GM12878 (cell line): Measurements from ENCODE around the gene ERG. TPM values are rescaled to one million over a fixed set of nuclear protein-coding genes. Genes with fewer than 3 reads are reported as not detected.
A peak's percentile ranks its signal among the peaks of the same experiment; 100 is the strongest.

Experiments
- ATAC-seq: fragments of 200-7000 bp; cut with Tn5 transposase; 3 replicates; pipeline ENCODE4 v1.9.1; 2020; ENCODE audit warnings: mild to moderate bottlenecking, moderate library complexity
- BruUV-seq: library from RNA; stranded (reverse); fragments of 400-500 nt; replicated peaks from 2 replicates; lab custom pipeline; 2021; lab: Mats Ljungman, UMichigan
- CTCF ChIA-PET: fragments of 300-600 bp; sonication (Branson Sonifier 250); formaldehyde crosslinking; extraction: SDS; loops from one replicate; lab custom pipeline; 2021; ENCODE audit warnings: inconsistent platforms; lab: Yijun Ruan, JAX
- POLR2A ChIA-PET: fragments of 350-600 bp; formaldehyde crosslinking; extraction: SDS; loops from one replicate; lab custom pipeline; 2021; ENCODE audit warnings: inconsistent platforms; lab: Charles Lee
- RAD21 ChIA-PET: fragments of 300-600 bp; sonication (Branson Sonifier 250); formaldehyde crosslinking; loops from one replicate; lab custom pipeline; 2023; ENCODE audit warnings: antibody characterized with exemption; ENCODE audit not compliant: unreplicated experiment; lab: Charles Lee
- SMC1A ChIA-PET: fragments of 300-600 bp; sonication (Branson Sonifier 250); formaldehyde crosslinking; loops from one replicate; lab custom pipeline; 2023; ENCODE audit not compliant: unreplicated experiment, uncharacterized antibody; lab: Charles Lee
- DNase-seq: peaks from one replicate; pipeline ENCODE4 v3.0.0-alpha.2; 2011; ENCODE audit warnings: low read depth, low spot score
- FAIRE-seq: peaks from 3 replicates; lab custom pipeline; 2011; peaks lifted over from hg19 to GRCh38; lab: Jason Lieb, UNC
- H2AFZ ChIP-seq: 2 replicates; pipeline ENCODE4 v1.6.0; 2011; ENCODE audit warnings: low read depth, low read length, control low read depth; ENCODE audit not compliant: control insufficient read depth
- H3K27ac ChIP-seq: 2 replicates; pipeline ENCODE4 v1.5.1; 2011; ENCODE audit warnings: control low read depth; ENCODE audit not compliant: control insufficient read depth, insufficient read depth
- H3K27me3 ChIP-seq, 2 experiments: replicated peaks in 1 of 2; 2 replicates each; pipeline versions ENCODE4 v1.6.0 to v1.6.1; 2011; ENCODE audit warnings: low read length in 1 of 2; ENCODE audit not compliant: control insufficient read depth in 2 of 2, insufficient read depth in 2 of 2
- H3K36me3 ChIP-seq, 2 experiments: 2 replicates each; pipeline ENCODE4 v1.5.1; 2011; ENCODE audit warnings: low read length in 1 of 2; ENCODE audit not compliant: control insufficient read depth in 2 of 2, insufficient read depth in 2 of 2
- H3K4me1 ChIP-seq: 2 replicates; pipeline ENCODE4 v1.6.1; 2011; ENCODE audit warnings: mild to moderate bottlenecking, low read length, moderate library complexity, mixed read lengths; ENCODE audit not compliant: control insufficient read depth, insufficient read depth
- H3K4me2 ChIP-seq: 2 replicates; pipeline ENCODE4 v1.6.0; 2011; ENCODE audit warnings: control low read depth; ENCODE audit not compliant: control insufficient read depth, insufficient read depth
- H3K4me3 ChIP-seq: fragments of 200-600 bp; sonication (generic); 2 replicates; pipeline ENCODE4 v1.5.1; 2016
- H3K79me2 ChIP-seq: 2 replicates; pipeline ENCODE4 v1.6.0; 2011; ENCODE audit warnings: low read length; ENCODE audit not compliant: control insufficient read depth, insufficient read depth
- H3K9ac ChIP-seq: 2 replicates; pipeline ENCODE4 v1.8.0; 2011; ENCODE audit warnings: low read length, control low read depth, mixed read lengths; ENCODE audit not compliant: control insufficient read depth, insufficient read depth
- H3K9me3 ChIP-seq: replicated peaks from 3 replicates; pipeline ENCODE4 v1.5.1; 2011; ENCODE audit warnings: mild to moderate bottlenecking, low read length; ENCODE audit not compliant: control insufficient read depth, insufficient read depth
- H4K20me1 ChIP-seq: 2 replicates; pipeline ENCODE4 v1.6.0; 2011; ENCODE audit not compliant: control insufficient read depth, insufficient read depth
- ATF3 ChIP-seq: IDR thresholded peaks from 2 replicates; pipeline ENCODE4 v1.6.1; 2011; ENCODE audit warnings: low read depth, mild to moderate bottlenecking, low read length, moderate library complexity, borderline replicate concordance; ENCODE audit errors: extremely low read depth
- CHD1 ChIP-seq: IDR thresholded peaks from 2 replicates; pipeline ENCODE4 v1.6.1; 2012; ENCODE audit warnings: low read depth, low read length, improper control_type of control experiment
- HDAC6 ChIP-seq: fragments of 200-600 bp; sonication (generic); IDR thresholded peaks from one replicate; pipeline ENCODE4 v1.8.0; 2017; ENCODE audit warnings: antibody characterized with exemption; ENCODE audit not compliant: unreplicated experiment
- POLR2A ChIP-seq: IDR thresholded peaks from 2 replicates; pipeline ENCODE4 v1.6.1; 2011; ENCODE audit warnings: low read depth, mild to moderate bottlenecking, low read length
- RAD21 ChIP-seq: IDR thresholded peaks from 2 replicates; pipeline ENCODE4 v1.6.1; 2011; ENCODE audit warnings: mild to moderate bottlenecking, low read depth, low read length, moderate library complexity; ENCODE audit not compliant: insufficient read depth
- RELB ChIP-seq: fragments of 450-650 bp; IDR thresholded peaks from 2 replicates; pipeline ENCODE4 v1.6.1; 2017; ENCODE audit warnings: low read depth, mild to moderate bottlenecking, moderate library complexity
- SMC3 ChIP-seq: IDR thresholded peaks from 2 replicates; pipeline ENCODE4 v1.6.1; 2011; ENCODE audit warnings: low read length, improper control_type of control experiment, borderline replicate concordance
- SP1 ChIP-seq: IDR thresholded peaks from one replicate; pipeline ENCODE4 v1.6.1; 2011; ENCODE audit warnings: low read depth, low read length
- STAT3 ChIP-seq: IDR thresholded peaks from 2 replicates; pipeline ENCODE4 v1.6.1; 2011; ENCODE audit warnings: low read depth, low read length, improper control_type of control experiment
- WGBS: methylation state at CpG from one replicate; pipeline ENCODE4 v1.1.6; 2016; ENCODE audit warnings: low lambda C conversion rate; ENCODE audit not compliant: insufficient replicate concordance, insufficient coverage; ENCODE audit errors: missing lambda C conversion rate; 5-methylcytosine and 5-hydroxymethylcytosine counted together
- in situ Hi-C: fragments of 300-500 bp; cut with MboI; formaldehyde crosslinking; loops from 9 replicates; pipeline ENCODE4 v1.14.3; 2018; ENCODE audit warnings: mixed read lengths
- intact Hi-C: fragments of 100-400 bp; cut with micrococcal nuclease; formaldehyde crosslinking; loops from one replicate; pipeline ENCODE4 v1.14.2; 2022; ENCODE audit not compliant: unreplicated experiment
- polyA plus RNA-seq, 11 experiments: library from polyadenylated mRNA; depleted of rRNA in 4 of 11; unstranded in 6 of 11; stranded (reverse) in 5 of 11; fragments of >200 nt; fragmentation: Nextera tagmentation in 4 of 11; fragmentation: Illumina TruSeq in 1 of 11; extraction: Ambion mirVana in 4 of 11; extraction: Trizol in 1 of 11; gene quantifications; 1 replicate in 1 of 11; 2 replicates in 10 of 11; pipeline versions ENCODE4 v1.2.1 to v1.2.3, GENCODE V29; 2011 to 2016; ENCODE audit warnings: inconsistent platforms in 2 of 11, missing spikeins in 2 of 11, low read depth in 1 of 11
- total RNA-seq, 4 experiments: library from RNA; depleted of rRNA in 3 of 4; stranded (reverse); fragments of >200 nt in 3 of 4; fragmentation: Illumina TruSeq in 1 of 4; extraction: Trizol in 1 of 4; gene quantifications; 2 replicates each; pipeline versions ENCODE4 v1.2.1 to v1.2.3, GENCODE V29; 2013 to 2021
- TF ChIP-seq, protein P1 (sequence below), 3 experiments: IDR thresholded peaks in 2 of 3; conservative IDR thresholded peaks in 1 of 3; 2 replicates each; pipeline ENCODE4 v1.5.1; 2011; ENCODE audit warnings: low read depth in 3 of 3, low read length in 3 of 3, mild to moderate bottlenecking in 3 of 3, control low read depth in 2 of 3, moderate library complexity in 2 of 3, inconsistent platforms in 1 of 3, mixed read lengths in 1 of 3; ENCODE audit not compliant: control insufficient read depth in 2 of 3, insufficient read depth in 1 of 3; ENCODE audit errors: extremely low read depth in 1 of 3
- TF ChIP-seq, protein P2 (sequence below): fragments of 450-650 bp; IDR thresholded peaks from 2 replicates; pipeline ENCODE4 v1.6.1; 2017; ENCODE audit warnings: mild to moderate bottlenecking, moderate library complexity

The ERG gene
- total and polyA plus RNA-seq, 10 of the 15 experiments (the other 5 are each of a cell fraction or from before 2014, with no cell fraction given) = not detected

DNA sequence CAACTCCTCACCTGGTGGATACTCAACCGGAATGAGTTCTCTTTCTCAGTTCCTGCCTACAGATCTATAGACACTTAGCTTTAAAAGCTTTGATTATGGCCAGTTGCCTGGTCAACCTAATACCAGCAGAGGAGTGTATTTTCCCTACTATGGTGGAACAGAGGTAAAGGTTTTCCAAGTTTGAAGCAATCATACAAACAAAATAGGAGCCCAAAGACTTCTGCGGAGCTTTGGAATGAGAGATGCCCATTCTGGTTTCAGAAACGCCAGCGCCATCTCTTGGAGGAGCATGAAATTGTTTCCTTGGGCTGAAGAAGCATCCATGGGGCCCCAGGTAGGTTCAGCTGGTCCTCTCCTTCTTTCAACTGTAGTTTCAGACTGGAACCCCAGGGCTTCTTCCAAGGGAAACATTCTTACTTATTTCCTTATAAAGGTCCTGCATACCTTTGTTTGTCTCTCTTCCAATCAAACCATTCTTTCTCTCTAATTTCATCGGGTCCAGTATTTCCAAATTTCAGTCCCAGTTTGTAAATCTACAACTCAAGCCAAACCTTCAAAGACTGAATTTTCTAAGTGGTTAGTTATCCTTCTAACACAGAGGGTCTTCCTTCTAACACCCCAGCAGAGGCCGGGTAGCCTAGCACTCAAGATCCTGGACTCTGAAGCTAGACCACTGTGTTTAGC, 145.6 kb downstream of the ERG start:
- Histone ChIP-seq H3K27me3 (no peaks in the 10 kb centered on the region; a peak in 1 of 4 replicates), H3K36me3 (no peaks in the 10 kb centered on the region), H3K9me3 (no peaks in the 10 kb centered on the region; the same call in 2 of the 3 replicates), H3K27ac (no peak overlapping the region), H2AFZ (no peak overlapping the region), H3K4me3 (no peak overlapping the region), H3K9ac (no peak overlapping the region), H3K79me2 (no peaks in the 10 kb centered on the region), H3K4me2 (no peak overlapping the region), H4K20me1 (no peaks in the 10 kb centered on the region), H3K4me1 (no peaks in the 10 kb centered on the region; the same call in 1 of the 2 replicates)
- DNase-seq (no peak), ATAC-seq (peak; percentile 68), FAIRE-seq (no peak)
- CTCF ChIA-PET = interaction anchor here (0.7 to 9.1 kb wide), 41 partner anchors 9 to 678 kb away, joined by 3 to 195 read pairs (median 5); no protein-coding TSS in a partner anchor
- POLR2A ChIA-PET = no interaction called here
- BruUV-seq = no TSS peak
- WGBS = 17% methylated on average over 6 of the region's 6 CpGs
- RAD21 ChIA-PET = interaction anchor here (0.9 to 7.4 kb wide), 23 partner anchors 9 to 652 kb away, joined by 3 to 110 read pairs (median 4); no protein-coding TSS in a partner anchor
- intact Hi-C loops (loop anchor here (1.0 to 5.0 kb wide), 4 partner anchors 85 to 193 kb away; no protein-coding TSS in a partner anchor), in situ Hi-C loops (loop anchor here (5.0 kb wide), 3 partner anchors 140 to 645 kb away; no protein-coding TSS in a partner anchor)
- SMC1A ChIA-PET = interaction anchor here (0.6 to 4.9 kb wide), 28 partner anchors 9 to 652 kb away, joined by 3 to 90 read pairs (median 5); no protein-coding TSS in a partner anchor
- TF ChIP-seq POLR2A = no peak
- peak; percentile 79 for TF ChIP-seq RAD21
- TF ChIP-seq, protein P1, sequence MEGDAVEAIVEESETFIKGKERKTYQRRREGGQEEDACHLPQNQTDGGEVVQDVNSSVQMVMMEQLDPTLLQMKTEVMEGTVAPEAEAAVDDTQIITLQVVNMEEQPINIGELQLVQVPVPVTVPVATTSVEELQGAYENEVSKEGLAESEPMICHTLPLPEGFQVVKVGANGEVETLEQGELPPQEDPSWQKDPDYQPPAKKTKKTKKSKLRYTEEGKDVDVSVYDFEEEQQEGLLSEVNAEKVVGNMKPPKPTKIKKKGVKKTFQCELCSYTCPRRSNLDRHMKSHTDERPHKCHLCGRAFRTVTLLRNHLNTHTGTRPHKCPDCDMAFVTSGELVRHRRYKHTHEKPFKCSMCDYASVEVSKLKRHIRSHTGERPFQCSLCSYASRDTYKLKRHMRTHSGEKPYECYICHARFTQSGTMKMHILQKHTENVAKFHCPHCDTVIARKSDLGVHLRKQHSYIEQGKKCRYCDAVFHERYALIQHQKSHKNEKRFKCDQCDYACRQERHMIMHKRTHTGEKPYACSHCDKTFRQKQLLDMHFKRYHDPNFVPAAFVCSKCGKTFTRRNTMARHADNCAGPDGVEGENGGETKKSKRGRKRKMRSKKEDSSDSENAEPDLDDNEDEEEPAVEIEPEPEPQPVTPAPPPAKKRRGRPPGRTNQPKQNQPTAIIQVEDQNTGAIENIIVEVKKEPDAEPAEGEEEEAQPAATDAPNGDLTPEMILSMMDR (IDR thresholded peaks at IDR 0.05 in 2 of 3, conservative IDR thresholded peaks at IDR 0.05 in 1 of 3; ENCODE audit: control insufficient read depth in 2 of 3, extremely low read depth in 1 of 3, insufficient read depth in 1 of 3, low read depth in 3 of 3, low read length in 3 of 3) = peak; percentile 42 to 84 (median 73)
- no peak for TF ChIP-seq CHD1
- TF ChIP-seq, protein P2, sequence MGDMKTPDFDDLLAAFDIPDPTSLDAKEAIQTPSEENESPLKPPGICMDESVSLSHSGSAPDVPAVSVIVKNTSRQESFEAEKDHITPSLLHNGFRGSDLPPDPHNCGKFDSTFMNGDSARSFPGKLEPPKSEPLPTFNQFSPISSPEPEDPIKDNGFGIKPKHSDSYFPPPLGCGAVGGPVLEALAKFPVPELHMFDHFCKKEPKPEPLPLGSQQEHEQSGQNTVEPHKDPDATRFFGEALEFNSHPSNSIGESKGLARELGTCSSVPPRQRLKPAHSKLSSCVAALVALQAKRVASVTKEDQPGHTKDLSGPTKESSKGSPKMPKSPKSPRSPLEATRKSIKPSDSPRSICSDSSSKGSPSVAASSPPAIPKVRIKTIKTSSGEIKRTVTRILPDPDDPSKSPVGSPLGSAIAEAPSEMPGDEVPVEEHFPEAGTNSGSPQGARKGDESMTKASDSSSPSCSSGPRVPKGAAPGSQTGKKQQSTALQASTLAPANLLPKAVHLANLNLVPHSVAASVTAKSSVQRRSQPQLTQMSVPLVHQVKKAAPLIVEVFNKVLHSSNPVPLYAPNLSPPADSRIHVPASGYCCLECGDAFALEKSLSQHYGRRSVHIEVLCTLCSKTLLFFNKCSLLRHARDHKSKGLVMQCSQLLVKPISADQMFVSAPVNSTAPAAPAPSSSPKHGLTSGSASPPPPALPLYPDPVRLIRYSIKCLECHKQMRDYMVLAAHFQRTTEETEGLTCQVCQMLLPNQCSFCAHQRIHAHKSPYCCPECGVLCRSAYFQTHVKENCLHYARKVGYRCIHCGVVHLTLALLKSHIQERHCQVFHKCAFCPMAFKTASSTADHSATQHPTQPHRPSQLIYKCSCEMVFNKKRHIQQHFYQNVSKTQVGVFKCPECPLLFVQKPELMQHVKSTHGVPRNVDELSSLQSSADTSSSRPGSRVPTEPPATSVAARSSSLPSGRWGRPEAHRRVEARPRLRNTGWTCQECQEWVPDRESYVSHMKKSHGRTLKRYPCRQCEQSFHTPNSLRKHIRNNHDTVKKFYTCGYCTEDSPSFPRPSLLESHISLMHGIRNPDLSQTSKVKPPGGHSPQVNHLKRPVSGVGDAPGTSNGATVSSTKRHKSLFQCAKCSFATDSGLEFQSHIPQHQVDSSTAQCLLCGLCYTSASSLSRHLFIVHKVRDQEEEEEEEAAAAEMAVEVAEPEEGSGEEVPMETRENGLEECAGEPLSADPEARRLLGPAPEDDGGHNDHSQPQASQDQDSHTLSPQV = 0 out of 2 replicates have a peak, but pooled peaks have one; percentile 23
- no peak for TF ChIP-seq STAT3
- TF ChIP-seq RELB = no peak
- TF ChIP-seq ATF3 = no peak
- peak; percentile 88; the same call in 1 of the 2 replicates for TF ChIP-seq SMC3
- no peak for TF ChIP-seq HDAC6
- no peak for TF ChIP-seq SP1
